Amniotic stem cell (primary cell): Measurements from ENCODE around the gene MYL11.
A peak's percentile ranks its signal among the peaks of the same experiment; 100 is the strongest.

ENCODE experiments used
- DNase-seq: peaks from one replicate; lab custom pipeline; 2025; lab: John Stamatoyannopoulos, UW

MYL11 gene

DNA sequence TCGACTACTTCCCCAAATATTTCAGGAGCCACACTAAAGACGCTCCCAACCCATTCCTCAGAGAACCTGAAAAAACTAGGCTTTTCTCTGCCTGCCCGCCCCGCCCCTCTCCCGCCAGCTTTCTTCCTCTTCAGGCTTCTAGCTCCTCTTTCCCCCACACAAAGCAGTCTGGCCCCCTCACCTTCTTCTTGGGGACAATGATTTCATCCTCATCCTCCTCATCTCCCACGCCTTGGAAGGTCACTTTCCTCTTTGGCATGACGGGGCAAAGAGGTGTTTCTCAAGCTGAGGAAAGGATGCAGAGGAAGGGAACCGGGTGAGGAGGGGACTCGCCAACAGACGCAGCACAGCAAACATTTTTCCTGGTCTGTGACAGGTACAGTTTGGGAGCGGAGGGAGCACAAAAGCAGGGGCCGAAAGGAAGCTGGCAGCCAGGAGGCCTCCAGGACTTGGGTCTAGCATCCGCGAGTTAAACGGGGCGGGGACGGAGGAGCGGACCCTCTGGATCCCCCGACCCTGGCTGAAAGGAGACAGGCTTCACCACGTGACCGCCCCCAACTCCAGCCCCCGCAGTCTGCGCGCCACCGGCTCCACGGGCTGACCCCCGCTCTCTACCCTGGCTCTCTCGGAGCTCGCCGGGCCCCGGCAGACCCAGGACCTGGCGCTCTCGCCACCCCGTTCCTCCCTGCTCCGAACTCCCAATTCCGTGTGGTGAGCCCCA lies 20.0 kb upstream of the MYL11 start:
- DNase-seq: no peak

- peak; percentile 97 for DNase-seq
Measured at GRCh38 chr16:30355144-30355953, 19.3 kb upstream of the MYL11 start, which contains the start of gene CD2BP2. TSS of gene CD2BP2 (minus strand) at chr16:30355308. CDS start at chr16:30354681, 627 bp downstream.

GRCh38 chr16:30355954-30356308 lies 18.7 kb upstream of the MYL11 start:
- DNase-seq: no peak

GRCh38 chr16:30356401-30357084 lies 18.1 kb upstream of the MYL11 start:
- DNase-seq: no peak

- DNase-seq: no peak
Measured at GRCh38 chr16:30357085-30357714, 17.4 kb upstream of the MYL11 start.

- no peak for DNase-seq
Measured at GRCh38 chr16:30357715-30358576, 16.7 kb upstream of the MYL11 start.

GRCh38 chr16:30358577-30358936 lies 16.0 kb upstream of the MYL11 start:
- DNase-seq: no peak

DNA sequence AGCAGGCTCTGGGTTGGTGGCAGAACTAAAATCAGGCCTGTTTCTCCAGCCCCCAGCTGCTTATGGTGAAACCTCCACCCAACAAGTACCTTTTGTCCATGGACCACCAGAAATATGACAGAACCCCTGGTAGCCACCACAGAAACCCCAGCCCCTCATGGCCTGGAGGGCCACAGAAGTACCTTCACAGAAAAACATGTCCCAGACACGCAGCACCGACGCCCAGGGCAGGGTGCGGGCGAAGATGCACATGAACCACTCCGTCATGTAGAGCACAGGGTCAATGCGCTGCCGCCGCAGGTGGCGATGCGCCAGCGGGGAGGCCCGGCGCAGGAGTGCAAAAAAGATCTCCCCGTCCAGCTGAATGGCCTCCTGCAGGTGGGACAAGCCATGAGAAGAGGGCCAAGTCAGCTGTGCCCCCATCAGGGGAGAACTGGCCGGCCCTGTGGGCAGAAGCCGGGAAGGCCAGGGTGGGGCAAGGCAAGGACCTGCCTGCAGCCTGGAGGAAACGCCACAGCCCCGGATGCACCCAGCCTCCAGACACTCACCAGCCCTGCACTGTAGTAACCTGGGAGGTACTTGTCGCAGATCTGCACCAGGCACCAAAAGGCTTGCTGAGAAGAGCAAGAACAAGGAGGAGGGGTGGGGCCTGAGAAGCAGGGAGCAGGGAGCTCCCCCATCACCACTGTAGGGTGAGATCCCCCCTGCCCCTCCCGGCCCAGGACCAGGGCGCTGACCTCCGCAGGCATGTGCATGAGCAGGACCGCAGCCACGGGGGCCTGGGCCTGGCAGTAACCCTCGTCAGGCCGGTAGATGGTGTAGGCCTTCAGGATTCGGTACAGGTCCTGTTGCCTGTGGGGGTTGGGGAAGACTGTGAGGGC lies 15.4 kb upstream of the MYL11 start:
- no peak for DNase-seq

GRCh38 chr16:30359871-30360170 lies 14.8 kb upstream of the MYL11 start:
- DNase-seq: no peak

- no peak for DNase-seq
Measured at GRCh38 chr16:30361180-30361579, 13.4 kb upstream of the MYL11 start.

- DNase-seq: no peak
Measured at GRCh38 chr16:30365200-30365599, 9.4 kb upstream of the MYL11 start.

GRCh38 chr16:30366511-30366910 lies 8.1 kb upstream of the MYL11 start:
- no peak for DNase-seq

- DNase-seq: no peak
Measured at GRCh38 chr16:30367349-30368009, 7.1 kb upstream of the MYL11 start.

GRCh38 chr16:30368122-30368791 lies 6.3 kb upstream of the MYL11 start:
- peak; percentile 23 for DNase-seq

DNA sequence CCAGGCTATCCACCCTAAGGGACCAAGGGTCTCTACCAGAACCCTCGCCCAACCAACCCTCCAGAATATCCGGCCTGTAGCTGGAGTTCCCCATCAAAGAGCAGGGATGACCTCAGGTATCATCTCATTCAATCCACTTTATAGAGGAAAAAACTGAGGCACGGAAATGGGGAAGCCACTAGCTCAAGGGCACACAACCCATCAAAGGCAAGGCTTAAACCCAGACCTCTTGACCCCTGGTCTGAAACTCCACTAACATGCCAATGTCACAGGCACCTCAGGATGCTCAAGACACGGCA lies 5.9 kb upstream of the MYL11 start:
- DNase-seq: no peak

DNA sequence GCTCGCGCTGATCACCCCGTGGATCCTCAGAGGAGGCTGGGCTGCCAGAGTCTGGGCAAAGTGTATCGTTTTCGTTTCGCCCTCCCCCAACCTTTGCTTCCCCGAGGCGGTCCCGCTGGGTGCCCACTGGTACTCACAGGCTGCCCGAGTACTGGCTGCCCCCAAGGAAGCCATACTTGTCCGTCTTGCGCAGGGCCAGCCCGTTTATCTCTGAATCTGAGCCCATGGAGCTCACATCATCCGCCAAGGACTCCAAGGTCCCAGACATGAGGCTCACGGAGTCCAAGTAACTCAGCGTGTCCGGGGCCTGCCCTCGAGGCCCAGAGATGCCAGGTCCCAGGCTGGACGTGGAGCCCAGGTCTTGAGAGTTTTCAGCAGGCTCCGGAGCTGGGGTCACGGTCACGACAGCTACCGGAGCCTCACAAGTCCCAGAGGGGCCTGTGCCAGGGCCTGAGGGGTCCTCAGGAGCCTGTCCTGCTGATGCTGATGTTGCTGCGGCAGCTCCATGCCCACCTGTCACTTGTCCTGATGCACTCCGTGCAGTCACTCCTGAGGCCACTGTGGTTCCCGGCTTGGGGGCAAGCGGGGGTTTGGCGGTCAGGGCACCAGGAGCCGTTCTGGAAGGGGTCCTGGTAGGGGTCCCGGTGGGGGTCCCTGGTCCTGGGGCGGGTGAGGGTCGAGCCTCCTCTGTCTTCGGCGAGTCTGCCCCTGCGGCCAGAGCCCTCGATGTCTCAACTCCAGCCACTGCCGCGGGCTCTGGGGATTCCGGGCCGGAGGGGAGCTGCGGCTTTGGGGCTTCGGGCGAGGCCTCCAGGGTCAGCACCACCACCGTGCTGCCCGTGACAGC lies 5.3 kb upstream of the MYL11 start:
- DNase-seq: no peak

DNA sequence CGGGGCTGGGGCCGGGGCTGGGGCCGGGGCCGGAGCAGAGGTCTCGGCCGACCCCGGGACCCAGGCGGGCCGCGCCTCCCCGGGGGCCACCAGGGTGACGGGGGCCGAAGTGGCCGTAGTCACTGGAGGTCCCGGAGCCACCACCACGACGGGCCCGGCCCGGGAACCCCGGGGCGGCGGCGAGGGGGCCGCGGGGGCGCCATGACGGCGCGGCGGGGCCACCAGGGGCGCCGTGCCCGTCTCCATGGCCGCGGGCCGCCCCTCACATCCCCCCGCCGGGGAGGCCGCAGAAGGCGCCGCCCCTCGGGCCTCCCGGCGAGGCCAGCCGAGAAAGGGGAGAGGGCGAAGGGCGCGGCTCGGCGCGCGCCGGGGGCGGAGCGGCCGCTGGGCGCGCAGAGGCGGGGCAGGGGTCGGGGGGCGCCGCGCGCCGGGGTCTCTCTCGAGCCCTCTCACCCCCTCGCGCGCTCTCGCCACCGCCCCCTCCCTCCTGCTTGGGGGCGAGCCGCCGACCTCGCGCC lies 4.6 kb upstream of the MYL11 start:
- no peak for DNase-seq

DNA sequence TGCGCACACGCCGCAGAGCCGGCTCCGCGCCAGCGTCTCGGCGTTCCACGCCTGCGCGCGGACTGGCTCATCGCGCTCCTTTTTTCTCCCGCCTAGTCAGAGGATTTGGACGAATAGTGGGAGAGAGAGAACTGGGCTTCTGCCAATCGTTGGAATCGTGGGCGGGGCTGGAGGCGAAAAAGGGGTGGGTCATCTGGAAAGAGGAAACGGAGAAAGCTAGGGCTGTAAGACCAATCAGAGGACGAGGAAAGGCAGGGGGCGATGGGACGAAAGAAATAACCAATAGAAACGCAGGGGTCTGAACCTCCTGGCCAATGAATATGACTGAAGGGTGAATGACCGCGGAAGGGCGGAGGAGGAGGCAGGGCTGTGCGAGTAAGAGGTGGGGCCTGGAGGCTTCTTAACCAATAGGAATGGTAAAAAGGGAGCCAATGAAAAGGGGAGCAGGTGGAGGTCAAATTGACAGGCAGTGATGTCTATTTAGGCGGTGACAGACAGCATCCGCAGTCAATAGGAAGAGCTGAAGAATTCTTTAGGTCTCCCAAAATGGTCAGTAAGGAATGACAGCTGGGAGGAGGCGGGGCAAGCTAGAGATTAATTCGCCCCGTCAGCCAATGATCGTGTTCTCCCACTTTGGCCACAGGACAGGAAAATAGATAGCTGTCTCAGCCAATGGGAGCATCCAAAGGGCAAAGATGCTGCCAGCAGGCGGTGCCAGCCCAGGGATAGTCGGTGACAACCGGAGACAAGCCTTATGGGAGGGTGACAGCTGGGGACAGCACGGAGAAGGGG lies 4.0 kb upstream of the MYL11 start, which contains the start of gene TBC1D10B:
Gene TBC1D10B, minus strand, starts transcription at position 39 of the 792 bp plus-strand sequence. CDS start 311 bp downstream, outside the sequence.
- peak; percentile 100 for DNase-seq
